Measurements from ENCODE around the gene ASB4.
"Not testable (repeated sequence)": the region's sequence is repeated elsewhere in the genome, so short reads cannot be mapped to it uniquely, and the experiment has no call there.

The ASB4 gene

DNA sequence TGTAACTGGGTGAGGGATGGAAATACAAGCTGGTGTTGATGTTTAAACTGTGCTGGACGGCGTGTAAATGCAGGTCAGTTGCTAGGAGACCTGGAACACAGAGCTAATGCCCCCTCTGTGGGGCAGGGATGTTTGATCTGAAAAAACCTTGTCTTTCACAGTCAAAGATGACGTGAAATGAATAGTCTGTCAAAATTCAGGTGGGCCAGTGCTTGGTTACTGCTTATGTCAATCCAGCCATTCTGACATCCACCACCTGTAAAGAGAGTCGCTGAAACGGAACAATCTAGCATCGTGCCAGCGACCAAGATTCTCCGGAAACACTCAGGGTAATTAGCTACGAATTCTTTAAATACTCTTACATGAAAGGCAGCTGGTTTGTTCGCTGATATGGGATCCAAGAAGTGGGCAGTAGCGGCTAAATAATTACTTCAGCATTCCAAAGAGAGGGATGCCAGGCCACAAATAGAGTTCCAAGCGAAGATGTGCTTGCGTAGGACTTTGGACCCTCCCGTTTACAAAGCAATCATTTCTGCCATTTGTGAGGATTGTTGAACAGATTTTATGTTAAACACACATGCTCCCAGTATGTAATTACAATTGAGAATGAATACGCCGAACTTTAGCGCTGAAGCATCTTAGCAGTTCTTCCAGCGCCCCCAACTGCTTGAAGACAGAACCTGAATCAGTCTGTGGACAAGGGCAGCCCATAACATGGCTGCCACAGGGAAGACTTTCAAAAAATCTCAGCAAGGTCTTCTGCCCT is 7.3 kb upstream of the ASB4 start:
- no peak for DNase-seq (ENCODE audit: low read depth)

DNA sequence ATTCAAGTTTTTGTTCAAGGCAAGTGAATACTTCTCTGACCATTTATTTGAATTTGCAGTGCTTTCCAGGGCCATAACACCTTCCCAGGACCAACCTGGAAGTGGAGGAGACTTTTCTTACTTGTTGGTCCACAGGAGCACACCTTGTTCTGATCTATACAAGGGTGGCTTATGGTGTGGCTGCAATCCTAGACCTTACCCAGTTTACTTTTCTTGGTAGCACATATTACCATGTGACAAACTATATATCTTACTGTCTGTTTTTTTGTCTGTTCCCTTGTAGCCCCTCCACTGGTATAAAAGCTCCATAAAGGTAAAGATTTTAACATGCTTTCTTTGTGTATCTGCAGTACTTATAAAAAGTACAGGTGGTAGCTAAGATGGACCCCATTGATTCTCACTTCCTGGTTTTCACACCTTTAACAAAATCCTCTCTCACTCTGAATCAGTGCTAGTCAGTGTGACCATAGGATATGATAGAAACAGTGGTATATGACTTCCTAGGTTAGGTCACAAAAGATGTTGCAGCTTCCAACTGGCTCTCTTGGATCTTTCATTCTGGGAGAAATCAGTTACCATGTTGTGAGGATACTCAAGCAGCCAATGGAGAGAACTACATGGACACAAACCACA is 5.6 kb upstream of the ASB4 start:
- DNase-seq (ENCODE audit: low read depth): no peak

DNA sequence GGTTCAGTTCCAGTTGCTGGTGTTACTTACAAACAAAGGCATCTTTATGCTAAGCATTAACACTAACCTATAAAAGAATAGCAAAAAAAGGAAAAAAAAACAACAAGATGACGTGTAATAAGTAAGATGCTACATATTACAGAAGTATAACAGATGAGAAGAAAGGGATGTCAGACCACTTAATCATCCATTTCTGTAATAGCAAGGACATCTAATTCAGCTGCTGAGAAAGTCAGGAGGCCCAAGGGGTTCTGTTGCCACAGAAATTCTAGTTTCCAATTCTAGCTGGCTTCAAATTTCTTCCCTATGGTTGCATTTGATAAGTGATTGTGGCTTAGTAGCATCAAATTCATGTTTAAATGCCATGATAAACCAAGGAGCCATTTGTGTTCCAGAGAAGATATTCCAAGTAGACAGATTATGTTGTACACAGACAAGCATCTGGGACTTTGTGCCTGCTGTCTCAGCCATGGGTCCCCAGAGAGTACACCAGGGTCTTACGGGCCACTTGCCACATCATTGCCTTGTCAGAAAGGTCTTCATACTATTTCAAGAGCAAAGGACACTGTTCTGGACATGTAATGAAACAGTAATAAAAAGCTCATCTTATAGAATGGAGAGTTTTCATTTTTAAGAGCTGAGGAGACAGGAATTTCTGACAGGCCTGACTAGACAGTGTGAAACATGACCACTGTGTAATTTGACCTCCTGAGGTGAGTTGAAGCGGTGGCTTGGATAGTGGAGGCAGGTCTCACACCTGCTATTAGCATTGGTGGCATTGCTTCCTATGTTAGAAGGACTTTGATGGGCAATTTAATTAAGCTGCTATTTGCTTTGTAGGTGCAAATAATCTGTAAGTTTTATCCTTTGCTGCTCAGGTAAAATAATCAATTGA is 4.2 kb upstream of the ASB4 start:
- DNase-seq (ENCODE audit: low read depth): no peak

DNA sequence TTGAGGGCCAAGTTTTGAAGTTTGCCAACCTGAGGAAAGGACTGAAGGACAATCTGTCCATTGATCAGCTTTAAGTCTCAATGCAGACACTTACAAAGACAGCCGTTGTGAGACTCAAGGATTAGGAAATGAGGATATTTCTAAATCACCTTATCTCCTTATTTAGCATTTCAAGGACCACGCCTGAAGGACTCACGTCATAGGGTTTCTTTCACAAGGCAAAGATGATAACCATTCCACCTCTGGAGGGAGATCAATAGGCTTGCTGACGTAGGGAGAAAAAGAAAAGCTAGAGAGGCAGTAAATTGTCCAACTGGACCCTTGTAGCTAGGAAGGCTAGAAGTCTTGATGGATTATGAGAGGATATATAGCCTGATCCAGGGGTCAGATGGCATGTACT is 3.3 kb upstream of the ASB4 start:
- no peak for DNase-seq (ENCODE audit: low read depth)

DNA sequence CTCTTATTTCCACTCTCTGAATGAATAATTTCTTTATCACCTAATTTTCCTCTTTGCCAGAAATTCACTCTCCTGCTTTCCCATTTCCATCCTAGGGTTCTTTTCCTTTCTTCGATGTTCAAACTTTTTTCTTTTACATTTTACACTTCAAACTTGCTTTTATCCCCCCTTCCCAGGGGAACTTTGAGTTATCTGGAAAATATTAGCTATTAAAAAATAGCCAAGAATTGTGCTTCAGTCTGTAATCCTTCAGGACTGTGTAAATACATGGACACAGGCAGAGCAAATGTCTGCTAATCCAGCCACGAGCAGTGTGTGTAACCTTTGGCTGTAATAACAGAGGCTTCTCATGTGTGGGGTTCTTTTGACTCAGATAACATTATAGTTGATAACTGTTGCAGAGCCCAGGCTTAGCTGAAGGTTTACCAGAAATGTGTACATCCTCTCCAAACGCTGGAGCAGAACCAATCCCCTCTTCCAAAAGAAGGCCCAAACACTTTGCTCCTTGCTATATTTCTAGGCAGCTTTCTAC is 4.6 kb downstream of the ASB4 start:
- no peak for DNase-seq (ENCODE audit: low read depth)

DNA sequence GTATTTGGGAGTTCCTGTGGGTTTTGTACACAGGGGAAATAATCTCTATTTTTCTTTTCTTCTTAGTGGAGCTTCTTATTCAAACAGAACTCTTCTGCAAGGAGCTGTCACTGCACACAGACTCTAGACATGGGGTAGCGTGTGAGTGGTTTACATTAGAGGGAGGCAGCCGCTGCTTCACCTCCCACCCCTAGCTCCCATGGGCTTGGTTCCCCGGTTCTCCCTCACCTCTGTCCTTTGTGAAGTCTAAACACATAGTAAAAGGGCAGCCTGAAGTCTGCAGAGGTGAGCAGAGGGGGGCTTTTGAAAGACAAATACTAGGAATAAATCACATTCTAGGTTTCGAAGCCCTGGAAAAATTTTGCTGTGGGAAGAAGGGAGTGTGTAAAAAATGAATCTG is 5.5 kb downstream of the ASB4 start:
- no peak for DNase-seq (ENCODE audit: low read depth)

DNA sequence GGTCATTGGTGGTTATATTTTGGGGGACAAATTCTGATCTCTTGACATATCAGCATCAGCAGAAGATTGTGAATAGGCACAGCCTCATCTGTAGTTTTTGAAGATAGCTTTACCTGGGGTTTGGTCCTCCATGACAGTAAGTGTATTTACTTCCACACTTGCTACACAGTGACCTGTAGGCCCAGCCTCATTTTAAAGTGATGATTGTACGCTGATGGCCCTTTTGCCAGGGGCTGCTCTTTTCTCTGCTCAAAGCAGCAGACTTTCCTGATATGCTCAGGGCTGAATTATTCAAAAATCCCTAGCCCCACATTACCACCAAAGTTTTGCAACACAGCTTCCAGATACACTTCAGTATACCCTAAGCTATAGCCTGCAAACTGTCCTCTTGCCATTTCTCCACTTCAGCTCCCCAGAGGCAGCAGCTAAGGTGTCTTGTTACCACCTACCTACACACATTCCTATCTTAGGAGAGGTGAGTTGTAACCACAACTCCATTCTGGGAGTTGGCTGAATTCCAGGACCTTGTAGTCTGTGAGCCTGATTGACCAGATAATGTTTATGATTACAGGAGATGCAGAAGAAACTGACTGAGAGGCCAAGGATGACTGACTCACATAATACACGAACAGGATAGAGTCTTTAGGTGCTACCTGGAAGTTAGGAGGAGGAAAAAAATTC is 6.0 kb downstream of the ASB4 start:
- DNase-seq (ENCODE audit: low read depth): no peak

DNA sequence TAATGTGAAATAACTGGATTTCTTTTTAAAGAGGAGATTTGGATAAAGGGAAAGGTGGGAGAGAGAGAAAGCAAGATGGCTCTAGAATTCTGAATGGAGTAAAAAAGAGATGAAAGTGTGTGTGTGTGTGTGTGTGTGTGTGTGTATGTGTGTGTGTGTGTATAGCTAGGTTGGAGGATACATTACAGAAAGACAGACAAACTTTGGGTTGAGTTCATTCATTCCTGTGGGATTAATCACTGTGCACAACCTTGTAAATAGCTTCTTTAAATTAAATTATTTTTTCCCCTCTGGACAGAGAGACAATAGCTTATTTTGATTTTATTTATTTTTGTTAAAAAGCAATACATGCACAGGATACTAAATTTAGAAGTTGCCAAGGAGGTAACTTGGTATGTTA is 7.5 kb downstream of the ASB4 start:
- DNase-seq (ENCODE audit: low read depth): no peak

DNA sequence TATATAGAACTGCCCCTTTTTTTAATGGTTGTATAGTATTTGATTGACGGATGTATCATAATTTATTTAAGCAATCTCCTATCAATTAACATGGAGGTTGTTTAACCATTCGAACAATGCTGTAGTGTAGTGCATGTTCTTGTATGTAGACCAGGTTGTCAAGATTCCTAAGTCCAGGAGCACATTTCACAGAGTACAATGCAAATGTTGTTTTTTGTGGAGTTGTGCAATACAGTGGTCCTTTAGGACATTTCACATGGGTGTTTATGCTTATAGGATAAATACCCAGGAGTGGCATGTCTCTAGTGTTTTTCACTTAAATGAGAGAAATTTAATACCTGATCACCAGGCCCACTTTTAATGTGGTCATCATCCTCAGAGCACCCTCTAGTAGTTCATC is 8.1 kb downstream of the ASB4 start:
- DNase-seq (ENCODE audit: low read depth): no peak

DNA sequence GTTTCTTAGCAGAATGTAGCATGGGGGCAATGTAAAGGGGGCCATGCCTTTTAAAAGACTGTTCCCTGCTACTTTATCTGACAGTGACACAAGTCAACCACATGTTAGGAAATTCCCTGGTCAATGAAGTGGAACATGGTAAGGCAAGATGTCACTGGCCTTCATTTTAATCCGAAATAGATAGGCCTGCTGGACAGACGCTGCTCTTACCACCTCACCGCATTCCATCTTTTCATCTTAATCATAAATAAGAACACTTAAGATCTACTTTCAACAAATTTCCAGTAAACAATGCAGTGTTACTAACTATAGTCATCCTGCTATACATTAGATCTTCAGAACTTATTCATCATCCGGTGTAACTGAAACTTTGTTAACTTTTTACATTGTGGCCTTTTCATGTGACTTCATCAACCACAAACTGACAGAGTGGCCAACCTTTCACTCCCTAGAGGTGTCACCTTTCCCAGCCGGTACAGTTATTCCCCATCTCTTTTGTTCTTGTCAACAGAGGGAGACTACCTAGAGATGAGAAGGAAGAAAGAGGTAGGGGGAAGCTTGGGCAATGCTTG is 15.6 kb downstream of the ASB4 start:
- DNase-seq (ENCODE audit: low read depth): no peak

DNA sequence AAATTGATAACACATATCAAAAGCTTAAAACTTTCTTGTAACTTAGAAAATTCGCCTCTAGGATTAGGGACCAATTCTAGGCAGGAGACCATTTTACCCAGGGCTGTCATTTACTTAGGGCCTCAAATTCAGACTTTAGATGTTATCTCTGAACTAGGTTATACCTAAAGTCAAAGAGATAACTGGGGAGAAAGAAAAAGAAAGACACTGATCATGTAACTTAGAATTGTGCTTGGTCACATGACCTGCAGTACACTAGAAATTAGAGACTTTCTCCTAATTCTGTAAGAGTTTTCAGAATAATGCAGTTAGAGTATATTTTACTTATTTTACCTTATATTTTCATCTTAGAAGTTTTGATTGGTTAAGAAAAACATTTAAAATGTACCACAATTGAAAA is 16.7 kb downstream of the ASB4 start:
- DNase-seq (ENCODE audit: low read depth): no peak

DNA sequence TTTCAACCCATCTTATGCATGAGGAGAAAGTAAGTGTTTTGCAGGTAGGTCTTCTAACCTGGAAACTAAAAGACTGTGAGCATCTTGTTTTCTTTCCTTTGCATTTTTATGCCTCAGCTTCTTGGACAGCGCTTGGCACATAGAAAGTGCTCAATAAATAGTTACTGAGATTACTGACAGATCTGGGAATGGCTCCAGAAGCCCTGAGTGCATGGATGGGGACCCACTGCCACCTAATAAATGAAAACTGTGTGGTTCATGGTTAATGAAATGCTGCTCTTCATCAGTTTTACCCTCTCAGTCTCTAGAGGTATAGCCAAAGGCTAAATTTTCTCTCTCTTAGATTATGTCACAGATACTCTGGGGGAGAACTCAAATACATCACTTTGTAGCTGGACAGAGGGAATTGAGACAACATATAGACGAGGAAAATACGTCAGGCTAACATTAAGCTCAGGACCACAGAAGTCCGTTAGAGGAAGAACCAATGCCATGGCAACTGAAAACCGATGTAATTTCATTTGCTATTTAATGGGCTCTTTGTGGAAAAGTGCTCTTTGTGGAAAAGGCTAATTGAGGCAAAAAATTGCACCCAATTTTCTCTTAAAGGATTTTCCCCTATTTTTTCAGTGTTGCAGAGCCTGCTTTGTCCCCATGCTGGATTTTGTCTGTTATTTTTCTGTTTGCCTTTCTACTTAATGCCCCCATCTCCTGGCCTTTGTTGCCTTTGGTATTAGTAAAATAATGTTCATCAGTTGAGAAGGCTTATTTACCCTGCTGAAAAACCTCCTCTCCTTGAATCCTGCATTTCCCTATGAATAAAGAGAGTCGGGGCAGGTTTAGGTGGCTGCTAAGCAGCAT is 17.8 kb downstream of the ASB4 start:
- no peak for DNase-seq (ENCODE audit: low read depth)

DNA sequence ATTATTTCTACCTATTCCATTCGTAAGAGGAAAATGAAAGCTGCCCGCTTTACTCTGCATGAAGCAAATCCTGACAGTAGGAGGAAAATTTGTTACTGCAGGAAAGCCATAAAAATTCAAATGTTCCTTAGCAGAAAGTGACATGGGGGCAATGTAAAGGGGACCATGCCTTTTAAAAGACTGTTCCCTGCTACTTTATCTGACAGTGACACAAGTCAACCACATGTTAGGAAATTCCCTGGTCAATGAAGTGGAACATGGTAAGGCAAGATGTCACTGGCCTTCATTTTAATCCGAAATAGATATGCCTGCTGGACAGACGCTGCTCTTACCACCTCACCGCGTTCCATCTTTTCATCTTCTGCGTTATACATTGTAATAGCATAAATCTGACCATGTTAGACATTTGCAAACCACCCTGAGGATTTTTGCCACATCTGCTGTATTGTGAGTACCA is 18.4 kb downstream of the ASB4 start:
- not testable (repeated sequence) for DNase-seq (ENCODE audit: low read depth)

DNA sequence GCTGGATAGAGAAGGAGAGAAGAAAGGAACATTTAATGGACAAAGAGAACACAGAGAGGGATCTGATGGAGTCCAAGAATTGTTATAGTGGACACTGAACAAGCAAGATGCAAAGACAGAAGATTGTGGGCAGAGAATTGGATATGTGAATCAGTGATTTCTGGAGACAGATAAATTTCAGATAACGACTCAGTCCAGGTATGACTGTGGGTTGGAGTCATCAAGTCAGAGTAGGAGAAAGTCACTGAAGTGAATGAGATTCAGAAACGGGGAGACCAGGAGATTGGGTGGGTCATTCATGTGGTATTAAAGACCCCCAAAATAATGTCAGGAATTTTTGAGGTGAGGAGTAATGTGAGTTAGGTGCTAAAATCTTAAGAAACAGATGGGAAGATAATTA is 23.0 kb downstream of the ASB4 start:
- DNase-seq (ENCODE audit: low read depth): no peak

DNA sequence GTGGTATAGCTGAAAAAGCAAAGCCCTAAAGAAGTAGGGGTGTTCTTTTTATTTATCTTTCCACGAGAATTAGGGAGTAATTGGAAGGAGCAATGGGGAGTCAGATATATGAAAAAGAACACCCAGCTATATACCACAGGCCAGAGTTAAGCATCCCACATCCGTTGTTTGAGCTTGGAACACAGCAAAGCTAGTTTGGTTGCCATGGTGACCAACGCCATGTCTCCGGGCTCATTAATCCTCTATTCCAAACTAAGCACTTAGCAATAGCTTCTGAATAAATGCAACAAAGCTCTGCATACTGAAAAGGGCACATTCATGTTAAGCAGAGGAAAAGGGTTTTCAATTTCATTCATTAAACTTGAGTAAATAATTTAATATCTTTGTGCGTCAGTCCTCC is 23.5 kb downstream of the ASB4 start:
- no peak for DNase-seq (ENCODE audit: low read depth)

DNA sequence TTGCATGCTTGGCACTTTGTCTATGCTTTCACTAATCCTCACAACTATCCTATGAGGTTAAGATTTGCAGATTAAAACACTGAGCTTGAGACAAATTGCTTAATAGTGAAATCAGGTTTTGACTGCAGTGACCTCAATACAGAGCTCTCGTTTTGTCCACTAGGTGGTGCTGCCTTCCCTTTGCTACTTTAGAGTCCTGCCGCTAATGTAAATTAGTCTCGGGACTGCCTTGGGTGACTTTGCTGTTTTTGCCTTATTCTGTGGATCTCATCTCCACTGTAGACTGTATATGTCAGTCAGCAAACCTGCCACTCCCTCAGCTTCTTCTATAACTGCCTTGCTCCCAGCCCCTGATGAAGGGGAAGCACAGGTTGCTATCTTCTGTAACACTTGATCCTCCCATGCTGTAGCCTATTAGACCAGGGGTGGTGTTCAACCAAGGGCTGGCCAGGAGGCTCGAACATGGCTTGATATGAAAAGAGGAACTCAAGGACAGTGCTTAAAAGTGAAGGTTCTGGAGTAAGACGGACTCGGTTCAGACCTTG is 26.0 kb downstream of the ASB4 start:
- peak; percentile 24 for DNase-seq (ENCODE audit: low read depth)

DNA sequence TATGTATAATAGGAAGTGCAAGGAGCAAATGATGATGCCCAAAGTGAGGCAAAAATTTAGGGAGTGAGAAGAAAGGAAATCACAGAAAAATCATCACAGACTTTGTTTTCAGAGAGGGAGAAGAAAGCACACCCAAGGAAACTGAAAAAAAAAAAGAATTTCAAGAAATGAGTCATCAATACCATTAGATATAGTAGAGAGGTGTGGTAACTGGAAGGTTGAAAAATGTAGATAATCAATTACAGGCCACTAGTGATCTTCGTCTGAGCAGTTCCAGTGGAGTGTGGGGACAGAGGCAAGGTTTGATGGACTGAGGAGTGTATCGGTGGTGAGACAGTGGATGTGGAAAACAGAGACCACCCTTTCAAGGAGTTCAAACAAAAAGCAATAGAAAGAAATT is 31.7 kb downstream of the ASB4 start:
- no peak for DNase-seq (ENCODE audit: low read depth)

DNA sequence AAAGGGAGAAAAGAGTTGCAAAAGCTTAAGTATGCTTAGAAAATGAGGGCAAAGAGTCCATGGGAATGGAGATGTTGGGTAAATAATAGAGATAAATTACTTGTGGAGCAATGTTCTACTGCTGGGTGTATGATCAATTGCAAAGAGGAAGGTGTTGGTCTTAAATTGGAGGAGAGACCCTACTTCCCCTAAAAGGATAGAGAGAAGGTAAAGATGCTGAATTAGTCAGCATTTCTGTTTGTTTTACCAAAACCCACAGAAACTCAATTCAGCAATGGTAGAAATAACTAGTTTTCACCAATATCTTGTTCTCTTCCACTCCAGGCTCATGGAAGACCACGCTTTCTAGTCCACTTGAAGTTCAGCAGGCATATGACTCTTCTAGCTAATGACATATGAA is 32.1 kb downstream of the ASB4 start:
- no peak for DNase-seq (ENCODE audit: low read depth)

DNA sequence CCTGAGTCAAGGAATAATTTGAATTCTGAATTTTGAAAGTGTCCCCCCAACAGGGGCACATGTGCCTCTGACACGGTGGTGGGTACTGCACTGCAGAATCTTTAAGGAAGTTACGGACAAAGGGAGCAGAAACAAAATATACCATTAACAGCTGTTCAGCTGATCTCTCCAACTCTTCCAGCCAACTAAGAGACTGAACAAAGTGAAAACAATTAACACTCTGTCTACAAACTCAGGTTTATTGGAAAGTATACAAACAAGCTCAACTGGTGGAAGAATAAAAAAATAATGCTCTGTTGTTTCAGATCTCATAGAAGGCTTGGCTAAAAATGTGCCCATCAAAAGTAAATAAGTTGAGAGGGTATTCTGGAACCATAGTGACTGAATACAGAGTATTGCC is 34.4 kb downstream of the ASB4 start:
- no peak for DNase-seq (ENCODE audit: low read depth)

DNA sequence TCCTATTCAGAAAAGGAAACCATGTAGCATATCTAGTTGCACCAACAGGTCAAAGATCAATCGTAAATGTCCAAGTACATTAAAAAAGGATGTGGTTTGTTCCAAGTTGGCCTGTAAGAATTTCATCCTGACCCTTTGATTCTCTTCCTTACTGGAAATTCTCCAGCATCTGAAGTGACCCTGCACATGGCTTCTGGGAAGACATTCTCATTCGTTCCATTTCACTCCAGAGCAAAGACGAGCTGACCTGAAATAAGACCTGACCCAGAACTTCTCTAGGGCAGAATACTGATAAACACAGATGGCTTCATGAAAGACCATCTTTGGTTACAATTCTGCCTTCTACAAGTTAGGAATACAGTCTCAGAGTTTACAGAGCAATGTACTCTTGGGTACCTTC is 39.8 kb downstream of the ASB4 start:
- DNase-seq (ENCODE audit: low read depth): no peak
